Measurements from ENCODE around the gene JAK2.
A peak's percentile ranks its signal among the peaks of the same experiment; 100 is the strongest.

JAK2 gene

GRCh38 chr9:4986296-4986695 lies 1.2 kb downstream of the JAK2 start:
- peak overlapping the region; percentile 70 to 80 for H3K4me3 ChIP-seq (replicated peaks in 1 of 2; ENCODE audit: low read depth in 2 of 2, low read length in 2 of 2)
- DNase-seq (ENCODE audit: low read depth in 2 of 2): peak; percentile 15 to 18
- TF ChIP-seq CTCF (IDR thresholded peaks at IDR 0.05; ENCODE audit: low read depth, low read length): no peak

- TF ChIP-seq CTCF (IDR thresholded peaks at IDR 0.05; ENCODE audit: low read depth, low read length): no peak
- peak overlapping the region; percentile 70 to 80 for H3K4me3 ChIP-seq (replicated peaks in 1 of 2; ENCODE audit: low read depth in 2 of 2, low read length in 2 of 2)
- DNase-seq (ENCODE audit: low read depth in 2 of 2): no peak
Measured at GRCh38 chr9:4986783-4987182, 1.7 kb downstream of the JAK2 start.

GRCh38 chr9:4987961-4988421 lies 2.9 kb downstream of the JAK2 start:
- H3K4me3 ChIP-seq (replicated peaks in 1 of 2; ENCODE audit: low read depth in 2 of 2, low read length in 2 of 2): no peak overlapping the region
- TF ChIP-seq CTCF (IDR thresholded peaks at IDR 0.05; ENCODE audit: low read depth, low read length): peak; percentile 69
- peak; percentile 78 to 81 for DNase-seq (ENCODE audit: low read depth in 2 of 2)

- no peak for DNase-seq (ENCODE audit: low read depth in 2 of 2)
- no peak for TF ChIP-seq CTCF (IDR thresholded peaks at IDR 0.05; ENCODE audit: low read depth, low read length)
- H3K4me3 ChIP-seq (replicated peaks in 1 of 2; ENCODE audit: low read depth in 2 of 2, low read length in 2 of 2): no peak overlapping the region
Measured at GRCh38 chr9:4992872-4993271, 7.8 kb downstream of the JAK2 start.

GRCh38 chr9:4994166-4994890 lies 9.3 kb downstream of the JAK2 start:
- no peak for TF ChIP-seq CTCF (IDR thresholded peaks at IDR 0.05; ENCODE audit: low read depth, low read length)
- no peak overlapping the region for H3K4me3 ChIP-seq (replicated peaks in 1 of 2; ENCODE audit: low read depth in 2 of 2, low read length in 2 of 2)
- no peak for DNase-seq (ENCODE audit: low read depth in 2 of 2)

GRCh38 chr9:4997196-4997595 lies 12.1 kb downstream of the JAK2 start:
- peak in 1 of 2 donors; percentile 15 for DNase-seq (ENCODE audit: low read depth in 2 of 2)
- H3K4me3 ChIP-seq (replicated peaks in 1 of 2; ENCODE audit: low read depth in 2 of 2, low read length in 2 of 2): no peak overlapping the region
- TF ChIP-seq CTCF (IDR thresholded peaks at IDR 0.05; ENCODE audit: low read depth, low read length): no peak

- H3K4me3 ChIP-seq (replicated peaks in 1 of 2; ENCODE audit: low read depth in 2 of 2, low read length in 2 of 2): no peak overlapping the region
- peak in 1 of 2 donors; percentile 22 for DNase-seq (ENCODE audit: low read depth in 2 of 2)
- no peak for TF ChIP-seq CTCF (IDR thresholded peaks at IDR 0.05; ENCODE audit: low read depth, low read length)
Measured at GRCh38 chr9:4997631-4998030, 12.6 kb downstream of the JAK2 start.

Measured in cardiac fibroblast (primary cell).